K562 (cell line): ENCODE results near the gene HIPK2.

Source experiments
- CREM ChIP-seq: IDR thresholded peaks from 2 replicates; pipeline ENCODE4 v1.6.1; 2014; ENCODE audit warnings: antibody characterized with exemption, low read depth
- FOSL1 ChIP-seq: fragments of 200-800 bp; sonication (Bioruptor generic); conservative IDR thresholded peaks from 2 replicates; pipeline ENCODE4 v1.6.1; 2016; ENCODE audit warnings: missing genetic modification characterization, missing compliant biosample characterization
- PHF8 ChIP-seq: fragments of 200-600 bp; sonication (generic); IDR thresholded peaks from 2 replicates; pipeline ENCODE4 v1.6.1; 2012; ENCODE audit warnings: mixed run types, mild to moderate bottlenecking, inconsistent platforms, low read length, moderate library complexity, borderline replicate concordance
- TF ChIP-seq, protein P1 (sequence below): fragments of 450-650 bp; conservative IDR thresholded peaks from 2 replicates; pipeline ENCODE4 v1.6.1; 2016; ENCODE audit warnings: missing genetic modification characterization, low read depth, mild to moderate bottlenecking, missing compliant biosample characterization, moderate library complexity
- TF ChIP-seq, protein P2 (sequence below): fragments of 450-650 bp; IDR thresholded peaks from 2 replicates; pipeline ENCODE4 v1.6.1; 2016; ENCODE audit warnings: missing biosample characterization, missing genetic modification characterization

DNA sequence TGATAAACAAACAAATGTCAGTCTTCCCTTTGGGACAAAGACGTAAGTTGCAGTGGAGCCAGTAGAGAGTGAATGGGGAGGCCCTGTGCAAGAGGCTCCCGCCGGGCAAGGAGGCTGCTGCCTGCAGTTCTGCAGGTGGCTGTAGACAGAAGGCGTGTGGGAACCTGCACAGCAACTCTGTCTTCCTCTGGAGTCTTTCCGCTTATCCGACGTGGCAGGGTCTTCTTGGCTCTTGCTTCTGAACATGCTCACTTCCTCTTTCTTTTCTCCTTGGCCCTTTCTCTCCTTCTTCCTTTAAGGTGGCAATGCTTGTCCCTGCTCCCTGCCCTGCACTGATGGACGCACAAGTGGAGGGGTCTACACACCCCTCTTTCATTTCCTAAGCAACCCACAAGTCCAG lies 122.5 kb downstream of the HIPK2 start:
- TF ChIP-seq CREM (no peak), PHF8 (no peak), FOSL1 (tag) (no peak)
- TF ChIP-seq, protein P1, sequence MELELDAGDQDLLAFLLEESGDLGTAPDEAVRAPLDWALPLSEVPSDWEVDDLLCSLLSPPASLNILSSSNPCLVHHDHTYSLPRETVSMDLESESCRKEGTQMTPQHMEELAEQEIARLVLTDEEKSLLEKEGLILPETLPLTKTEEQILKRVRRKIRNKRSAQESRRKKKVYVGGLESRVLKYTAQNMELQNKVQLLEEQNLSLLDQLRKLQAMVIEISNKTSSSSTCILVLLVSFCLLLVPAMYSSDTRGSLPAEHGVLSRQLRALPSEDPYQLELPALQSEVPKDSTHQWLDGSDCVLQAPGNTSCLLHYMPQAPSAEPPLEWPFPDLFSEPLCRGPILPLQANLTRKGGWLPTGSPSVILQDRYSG, result no peak
- TF ChIP-seq, protein P2, sequence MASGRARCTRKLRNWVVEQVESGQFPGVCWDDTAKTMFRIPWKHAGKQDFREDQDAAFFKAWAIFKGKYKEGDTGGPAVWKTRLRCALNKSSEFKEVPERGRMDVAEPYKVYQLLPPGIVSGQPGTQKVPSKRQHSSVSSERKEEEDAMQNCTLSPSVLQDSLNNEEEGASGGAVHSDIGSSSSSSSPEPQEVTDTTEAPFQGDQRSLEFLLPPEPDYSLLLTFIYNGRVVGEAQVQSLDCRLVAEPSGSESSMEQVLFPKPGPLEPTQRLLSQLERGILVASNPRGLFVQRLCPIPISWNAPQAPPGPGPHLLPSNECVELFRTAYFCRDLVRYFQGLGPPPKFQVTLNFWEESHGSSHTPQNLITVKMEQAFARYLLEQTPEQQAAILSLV, result no peak
